Stimulated activated CD4-positive, alpha-beta T cell treated with anti-CD3 and anti-CD28 coated beads, Interleukin-1b, Interleukin-23, amount 100 ng/mL, for 1 hour (primary cell): ENCODE results near the gene ICA1L.
"Not testable (repeated sequence)": the region's sequence is repeated elsewhere in the genome, so short reads cannot be mapped to it uniquely, and the experiment has no call there.

Experiments
- DNase-seq, 2 donors: peaks; one replicate each; pipeline ENCODE4 v3.0.0-alpha.2; 2020; ENCODE audit warnings: low read depth in 2 of 2

ICA1L gene

GRCh38 chr2:202871300-202872141, at the start of gene ICA1L:
Gene ICA1L (minus strand): TSS chr2:202871766. CDS start chr2:202829009, 42,757 bp downstream.
- DNase-seq, result peak in 1 of 2 donors; percentile 24

- no peak for DNase-seq
These were observed 47.3 kb upstream of the ICA1L start for GRCh38 chr2:202918860-202919259.

GRCh38 chr2:202912342-202913201, 41.0 kb upstream of the ICA1L start:
- DNase-seq, result not testable (repeated sequence)

GRCh38 chr2:202911512-202912341, 40.2 kb upstream of the ICA1L start, which contains the start of the genes CARF and WDR12:
Gene CARF (plus strand): TSS chr2:202912275. CDS start chr2:202941903, 29,628 bp downstream.
Gene WDR12 (minus strand): TSS chr2:202911673. CDS start chr2:202911476, 197 bp downstream.
- peak; percentile 61 to 75 for DNase-seq

GRCh38 chr2:202911203-202911511, 39.6 kb upstream of the ICA1L start:
- DNase-seq, result no peak

GRCh38 chr2:202910698-202911097, 39.1 kb upstream of the ICA1L start:
- no peak for DNase-seq

- DNase-seq, result not testable (repeated sequence)
These were observed 38.7 kb upstream of the ICA1L start for GRCh38 chr2:202910250-202910649.

GRCh38 chr2:202909394-202910192, 38.0 kb upstream of the ICA1L start:
- no peak for DNase-seq

GRCh38 chr2:202908186-202908585, 36.6 kb upstream of the ICA1L start:
- DNase-seq, result no peak

GRCh38 chr2:202905507-202905906, 33.9 kb upstream of the ICA1L start:
- not testable (repeated sequence) for DNase-seq

- DNase-seq, result no peak
These were observed 13.6 kb upstream of the ICA1L start for GRCh38 chr2:202885190-202885589.

GRCh38 chr2:202883987-202884675, 12.6 kb upstream of the ICA1L start:
- DNase-seq, result no peak

GRCh38 chr2:202881570-202881969, 10.0 kb upstream of the ICA1L start:
- no peak for DNase-seq

GRCh38 chr2:202877699-202878098, 6.1 kb upstream of the ICA1L start:
- DNase-seq, result no peak

- DNase-seq, result peak in 1 of 2 donors; percentile 39
These were observed 901 bp downstream of the ICA1L start for GRCh38 chr2:202870431-202871299.

- no peak for DNase-seq
These were observed 9.6 kb downstream of the ICA1L start for GRCh38 chr2:202861987-202862386.

- DNase-seq, result no peak
These were observed 13.0 kb downstream of the ICA1L start for GRCh38 chr2:202858601-202859000.

- not testable (repeated sequence) for DNase-seq
These were observed 22.2 kb downstream of the ICA1L start for GRCh38 chr2:202849343-202849742.

GRCh38 chr2:202848813-202849212, 22.8 kb downstream of the ICA1L start:
- no peak for DNase-seq
